PC-9 (cell line): ENCODE measurements around the gene DDIT4L.
"Not testable (repeated sequence)": the region's sequence is repeated elsewhere in the genome, so short reads cannot be mapped to it uniquely, and the experiment has no call there.

Experiments
- EZH2 ChIP-seq: fragments of 200-600 bp; sonication (generic); IDR thresholded peaks from 2 replicates; pipeline ENCODE4 v1.8.0; 2017; ENCODE audit warnings: antibody characterized with exemption, low read depth
- TF ChIP-seq, protein P1 (sequence below): fragments of 200-600 bp; sonication (generic); conservative IDR thresholded peaks from 2 replicates; pipeline ENCODE4 v1.6.1; 2017; ENCODE audit warnings: mixed run types, antibody characterized with exemption, mild to moderate bottlenecking, moderate library complexity

DNA sequence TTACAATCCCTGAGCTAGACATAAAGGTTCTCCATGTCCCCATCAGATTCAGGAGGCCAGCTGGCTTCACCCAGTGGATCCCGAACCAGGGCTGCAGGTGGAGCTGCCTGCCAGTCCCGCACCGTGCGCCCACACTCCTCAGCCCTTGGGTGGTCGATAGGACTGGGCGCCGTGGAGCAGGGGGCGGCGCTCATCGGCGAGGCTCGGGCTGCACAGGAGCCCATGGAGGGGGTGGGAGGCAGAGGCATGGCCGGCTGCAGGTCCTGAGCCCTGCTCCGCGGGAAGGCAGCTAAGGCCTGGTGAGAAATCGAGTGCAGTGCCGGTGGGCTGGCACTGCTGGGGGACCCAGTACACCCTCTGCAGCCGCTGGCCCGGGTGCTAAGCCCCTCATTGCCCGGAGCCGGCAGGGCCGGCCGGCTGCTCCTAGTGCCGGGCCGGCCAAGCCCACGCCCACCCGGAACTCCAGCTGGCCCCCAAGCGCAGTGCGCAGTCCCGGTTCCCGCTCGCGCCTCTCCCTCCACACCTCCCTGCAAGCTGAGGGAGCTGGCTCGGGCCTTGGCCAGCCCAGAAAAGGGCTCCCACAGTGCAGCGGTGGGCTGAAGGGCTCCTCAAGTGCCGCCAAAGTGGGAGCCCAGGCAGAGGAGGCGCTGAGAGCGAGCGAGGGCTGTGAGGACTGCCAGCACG is 6.3 kb upstream of the DDIT4L start:
- TF ChIP-seq, protein P1, sequence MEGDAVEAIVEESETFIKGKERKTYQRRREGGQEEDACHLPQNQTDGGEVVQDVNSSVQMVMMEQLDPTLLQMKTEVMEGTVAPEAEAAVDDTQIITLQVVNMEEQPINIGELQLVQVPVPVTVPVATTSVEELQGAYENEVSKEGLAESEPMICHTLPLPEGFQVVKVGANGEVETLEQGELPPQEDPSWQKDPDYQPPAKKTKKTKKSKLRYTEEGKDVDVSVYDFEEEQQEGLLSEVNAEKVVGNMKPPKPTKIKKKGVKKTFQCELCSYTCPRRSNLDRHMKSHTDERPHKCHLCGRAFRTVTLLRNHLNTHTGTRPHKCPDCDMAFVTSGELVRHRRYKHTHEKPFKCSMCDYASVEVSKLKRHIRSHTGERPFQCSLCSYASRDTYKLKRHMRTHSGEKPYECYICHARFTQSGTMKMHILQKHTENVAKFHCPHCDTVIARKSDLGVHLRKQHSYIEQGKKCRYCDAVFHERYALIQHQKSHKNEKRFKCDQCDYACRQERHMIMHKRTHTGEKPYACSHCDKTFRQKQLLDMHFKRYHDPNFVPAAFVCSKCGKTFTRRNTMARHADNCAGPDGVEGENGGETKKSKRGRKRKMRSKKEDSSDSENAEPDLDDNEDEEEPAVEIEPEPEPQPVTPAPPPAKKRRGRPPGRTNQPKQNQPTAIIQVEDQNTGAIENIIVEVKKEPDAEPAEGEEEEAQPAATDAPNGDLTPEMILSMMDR = not testable (repeated sequence)
- not testable (repeated sequence) for TF ChIP-seq EZH2
